ENCODE data around the gene ANKRD11.
"Not testable (repeated sequence)": the region's sequence is repeated elsewhere in the genome, so short reads cannot be mapped to it uniquely, and the experiment has no call there.

Gene ANKRD11

DNA sequence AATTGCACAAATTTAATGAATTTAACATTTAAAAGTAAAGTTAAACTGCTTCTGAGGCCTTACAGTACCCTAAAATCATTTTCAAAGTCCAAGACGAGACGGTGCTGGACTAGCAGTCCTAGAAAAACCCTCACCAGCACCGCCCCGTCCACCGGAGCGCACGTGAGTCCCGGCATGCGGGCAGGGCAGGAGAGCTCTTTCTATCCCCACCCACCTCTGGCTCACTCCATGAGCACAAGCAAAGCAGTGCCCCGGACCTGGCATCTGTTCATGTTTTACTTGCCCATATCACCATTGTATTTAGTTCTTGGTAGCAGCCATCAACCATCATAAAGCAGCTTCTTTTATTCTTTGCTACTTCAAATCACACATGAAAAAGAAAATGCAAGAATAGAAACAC, 41.7 kb downstream of the ANKRD11 start:
- no peak for DNase-seq

GRCh38 chr16:89446975-89447293, 43.4 kb downstream of the ANKRD11 start:
- no peak for DNase-seq

- no peak for DNase-seq
These were observed 44.0 kb downstream of the ANKRD11 start for GRCh38 chr16:89446136-89446974.

- no peak for DNase-seq
These were observed 45.2 kb downstream of the ANKRD11 start for GRCh38 chr16:89445166-89445565.

DNA sequence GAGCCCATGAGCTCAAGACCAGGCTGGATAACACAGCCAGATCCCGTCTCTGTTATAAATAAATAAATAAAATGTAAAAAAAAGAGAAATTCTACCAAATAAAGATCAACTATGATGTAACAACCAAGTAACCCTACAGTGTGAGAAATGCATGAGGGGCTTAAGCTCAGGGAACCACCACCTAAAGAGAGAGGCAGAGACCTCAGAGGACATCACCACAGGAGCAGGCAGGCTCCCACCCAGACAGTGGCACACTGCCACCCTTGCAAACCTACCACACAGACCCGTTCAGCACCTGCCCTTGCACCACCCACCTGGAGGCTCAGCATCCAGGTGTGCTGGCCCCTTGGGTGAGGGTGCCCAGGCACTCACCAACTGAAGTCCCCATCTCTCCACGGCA, 45.6 kb downstream of the ANKRD11 start:
- no peak for DNase-seq

DNA sequence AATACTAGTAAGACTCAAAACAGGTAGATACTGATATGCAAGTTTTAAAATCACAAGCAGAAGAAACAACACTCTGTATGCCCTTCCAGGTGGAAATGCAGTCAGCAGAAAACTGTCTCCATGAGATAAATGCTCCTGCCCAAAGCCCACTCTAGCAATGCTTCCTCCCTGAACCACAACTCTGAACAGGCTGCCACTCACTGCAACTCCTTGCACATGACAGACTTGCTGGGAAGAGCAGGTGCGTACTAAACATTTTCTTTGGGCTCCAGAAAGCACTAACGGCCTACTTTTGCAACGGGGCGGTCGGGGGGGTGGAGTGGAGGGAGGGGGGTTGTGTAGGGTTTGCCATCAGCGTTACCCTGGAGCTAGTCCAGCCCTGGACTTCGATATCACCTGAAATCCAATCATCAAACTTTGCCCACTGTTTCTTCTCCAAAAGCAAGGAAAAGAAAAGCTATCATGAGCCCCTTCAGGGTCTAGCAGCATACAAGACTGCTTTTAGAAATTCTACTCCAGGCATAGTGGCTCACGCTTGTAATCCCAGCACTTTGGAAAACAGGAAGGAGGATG, 46.1 kb downstream of the ANKRD11 start:
- no peak for DNase-seq

- no peak for DNase-seq
These were observed 46.7 kb downstream of the ANKRD11 start for GRCh38 chr16:89443727-89444084.

DNA sequence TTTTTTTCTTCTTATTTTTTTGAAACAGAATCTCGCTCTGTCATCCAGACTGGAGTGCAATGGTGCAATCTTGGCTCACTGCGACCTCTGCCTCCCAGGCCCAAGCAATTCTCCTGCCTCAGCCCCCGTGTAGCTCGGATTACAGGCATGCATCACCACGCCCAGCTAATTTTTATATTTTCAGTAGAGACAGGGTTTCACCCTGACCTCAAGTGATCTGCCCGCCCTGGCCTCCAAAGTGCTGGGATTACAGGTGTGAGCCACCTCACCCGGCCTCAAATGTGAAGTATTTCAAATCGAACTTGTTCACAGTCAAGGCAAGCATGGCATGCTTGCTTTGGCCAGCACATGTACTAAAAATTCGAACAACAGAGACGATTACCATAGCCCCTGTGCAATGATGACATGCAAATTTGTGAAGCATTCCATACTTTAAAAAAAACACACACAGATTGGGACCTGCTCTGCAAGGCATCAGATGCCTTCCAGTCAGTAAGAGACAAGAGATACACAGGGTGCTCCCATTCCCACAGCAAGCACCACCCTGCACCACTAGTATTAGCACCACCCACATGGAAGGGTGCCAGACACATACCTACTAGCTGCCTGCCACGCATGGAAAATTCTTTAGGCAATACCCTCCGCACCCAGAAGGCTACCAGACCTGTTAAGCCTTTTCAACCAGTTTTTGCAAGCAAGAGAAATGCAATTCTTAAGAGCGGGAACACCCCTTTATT, 47.2 kb downstream of the ANKRD11 start:
- peak; percentile 69 for DNase-seq

DNA sequence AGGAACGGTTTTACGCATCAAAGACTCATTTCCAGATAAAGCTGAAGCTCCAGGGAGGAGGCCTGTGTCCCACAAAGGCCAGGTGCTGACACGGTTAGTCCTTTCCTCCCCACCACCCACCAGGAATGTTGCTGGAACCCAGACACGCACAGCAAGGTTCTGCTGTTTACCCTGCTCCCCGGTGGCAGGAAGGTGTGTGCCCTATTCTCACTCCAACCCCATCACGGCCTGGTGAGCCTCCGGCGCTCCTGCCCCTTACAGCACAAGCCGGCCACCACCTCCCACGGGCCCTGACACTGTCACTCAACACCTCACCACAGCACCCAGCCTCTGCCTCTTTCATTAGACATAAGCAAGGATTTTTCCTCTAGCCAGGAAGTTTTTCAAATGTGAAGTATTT, 47.8 kb downstream of the ANKRD11 start:
- no peak for DNase-seq

GRCh38 chr16:89439659-89440058, 50.7 kb downstream of the ANKRD11 start:
- DNase-seq: no peak

DNA sequence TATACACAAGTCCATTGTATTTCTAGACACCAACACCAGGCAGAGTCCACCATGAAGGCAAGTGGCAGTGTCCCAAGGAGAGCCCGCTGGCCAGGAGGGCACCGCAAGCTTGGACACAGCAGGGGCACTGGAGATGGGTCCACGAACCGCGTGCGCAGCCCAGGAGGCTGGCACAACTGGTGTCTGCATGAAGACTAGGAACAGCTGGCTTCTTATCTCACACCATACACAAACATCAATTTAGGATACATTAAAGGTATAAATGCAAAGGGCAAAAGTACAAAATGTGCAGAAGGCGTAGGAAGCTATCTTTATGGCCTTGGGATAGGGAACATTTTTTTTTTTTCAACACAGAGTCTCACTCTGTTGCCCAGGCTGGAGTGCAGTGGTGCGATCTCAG, 52.4 kb downstream of the ANKRD11 start:
- no peak for DNase-seq

DNA sequence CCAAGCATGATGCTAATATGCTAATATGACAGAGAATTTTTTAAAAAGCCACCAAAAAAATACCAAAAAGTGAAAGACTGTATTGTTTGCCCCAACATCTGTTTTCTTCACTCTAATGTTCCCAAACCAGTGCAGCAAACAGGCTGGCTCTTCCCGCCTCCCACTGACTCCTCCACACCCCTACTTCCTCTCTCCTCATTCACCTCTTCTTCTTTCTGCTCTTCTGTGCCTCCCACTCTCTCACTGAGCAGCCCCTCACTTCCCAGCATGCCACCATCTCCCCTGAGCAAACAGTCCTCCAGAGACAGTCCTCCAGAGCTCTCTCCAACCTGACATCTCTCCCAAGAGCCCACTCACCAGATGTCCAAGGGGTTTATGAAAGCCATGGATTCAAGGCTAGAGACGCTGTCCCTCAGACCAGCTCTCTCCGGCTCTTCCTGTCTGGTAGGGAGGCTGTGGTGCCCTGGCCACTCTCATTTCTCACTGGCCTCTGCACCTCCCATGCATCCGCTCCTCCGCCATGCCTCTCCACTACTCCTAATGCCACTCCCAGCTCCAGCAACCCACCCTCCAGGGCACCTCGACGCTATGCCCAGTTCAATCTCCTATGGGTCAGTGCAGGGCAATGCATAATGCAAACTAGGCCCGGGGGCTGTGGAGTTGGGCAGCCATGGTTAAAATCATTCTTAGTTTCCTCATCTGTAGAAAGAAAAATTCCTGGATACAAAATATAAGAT, 52.9 kb downstream of the ANKRD11 start:
- no peak for DNase-seq

- DNase-seq: no peak
These were observed 54.0 kb downstream of the ANKRD11 start for GRCh38 chr16:89436366-89436765.

GRCh38 chr16:89435059-89435458, 55.3 kb downstream of the ANKRD11 start:
- not testable (repeated sequence) for DNase-seq

GRCh38 chr16:89434490-89434889, 55.9 kb downstream of the ANKRD11 start:
- no peak for DNase-seq

DNA sequence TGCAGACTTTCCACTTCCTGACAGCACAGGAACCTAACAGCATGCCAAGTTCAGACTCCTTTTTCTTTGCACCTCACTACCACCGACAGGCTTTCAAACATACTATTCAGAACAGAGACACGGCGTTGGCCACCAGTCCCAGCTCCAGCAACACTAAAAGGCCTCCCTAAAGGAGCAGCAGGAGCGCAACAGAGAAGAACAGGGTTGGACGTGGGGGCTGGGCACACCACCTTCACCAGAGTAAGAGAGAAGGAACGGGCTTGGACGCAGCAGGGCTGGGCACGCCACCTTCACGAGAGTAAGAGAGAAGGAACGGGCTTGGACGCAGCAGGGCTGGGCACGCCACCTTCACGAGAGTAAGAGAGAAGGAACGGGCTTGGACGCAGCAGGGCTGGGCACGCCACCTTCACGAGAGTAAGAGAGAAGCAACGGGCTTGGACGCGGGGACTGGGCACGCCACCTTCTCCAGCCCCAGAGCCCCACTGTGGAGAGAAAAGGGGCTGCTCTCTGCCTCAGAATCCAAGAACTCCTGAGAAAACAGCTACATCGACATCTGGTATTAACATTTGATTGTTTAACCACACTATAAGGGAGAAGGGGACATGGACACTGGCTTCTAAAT, 56.9 kb downstream of the ANKRD11 start:
- not testable (repeated sequence) for DNase-seq

DNA sequence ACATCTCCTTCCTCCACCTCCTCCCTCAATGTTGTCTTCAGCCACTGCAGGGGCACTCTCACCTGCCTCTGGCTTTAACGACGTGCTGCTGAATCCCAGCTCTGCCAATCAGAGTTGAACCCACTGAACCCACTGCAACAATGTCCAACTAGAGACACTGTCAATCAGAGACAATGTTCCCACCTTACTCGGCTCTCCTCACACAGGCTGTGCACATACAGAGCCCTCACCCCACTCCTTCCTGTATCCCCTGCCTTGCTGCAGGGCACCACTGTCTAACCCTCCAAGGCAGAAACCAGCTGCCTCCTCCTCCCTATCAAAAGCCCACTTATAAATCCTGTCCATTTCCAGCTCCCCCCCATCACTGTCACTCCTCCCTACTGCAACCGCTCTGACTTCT, 58.7 kb downstream of the ANKRD11 start:
- DNase-seq: no peak

DNA sequence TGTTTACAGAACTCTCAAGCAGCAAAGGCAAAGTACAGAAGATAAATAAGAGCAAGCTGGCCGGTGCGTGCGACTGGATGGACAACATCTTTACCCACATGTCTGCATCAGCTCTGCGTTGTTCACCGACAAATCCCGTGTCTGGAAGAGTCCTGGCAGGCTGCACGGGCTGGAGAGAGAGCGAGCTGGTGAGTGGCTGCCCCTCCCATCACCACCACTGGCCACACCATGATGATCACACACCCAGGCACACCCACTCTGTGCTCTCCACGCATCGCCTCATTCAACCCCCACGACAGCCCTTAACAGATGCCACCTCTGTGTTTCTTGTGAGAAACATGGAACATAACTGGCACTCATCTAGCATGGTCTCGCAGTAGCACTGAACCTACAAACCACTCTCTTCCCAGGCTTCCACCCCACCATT, 59.2 kb downstream of the ANKRD11 start:
- DNase-seq: no peak

GRCh38 chr16:89430436-89431157, 59.8 kb downstream of the ANKRD11 start:
- no peak for DNase-seq

GRCh38 chr16:89428605-89429004, 61.8 kb downstream of the ANKRD11 start:
- not testable (repeated sequence) for DNase-seq

DNA sequence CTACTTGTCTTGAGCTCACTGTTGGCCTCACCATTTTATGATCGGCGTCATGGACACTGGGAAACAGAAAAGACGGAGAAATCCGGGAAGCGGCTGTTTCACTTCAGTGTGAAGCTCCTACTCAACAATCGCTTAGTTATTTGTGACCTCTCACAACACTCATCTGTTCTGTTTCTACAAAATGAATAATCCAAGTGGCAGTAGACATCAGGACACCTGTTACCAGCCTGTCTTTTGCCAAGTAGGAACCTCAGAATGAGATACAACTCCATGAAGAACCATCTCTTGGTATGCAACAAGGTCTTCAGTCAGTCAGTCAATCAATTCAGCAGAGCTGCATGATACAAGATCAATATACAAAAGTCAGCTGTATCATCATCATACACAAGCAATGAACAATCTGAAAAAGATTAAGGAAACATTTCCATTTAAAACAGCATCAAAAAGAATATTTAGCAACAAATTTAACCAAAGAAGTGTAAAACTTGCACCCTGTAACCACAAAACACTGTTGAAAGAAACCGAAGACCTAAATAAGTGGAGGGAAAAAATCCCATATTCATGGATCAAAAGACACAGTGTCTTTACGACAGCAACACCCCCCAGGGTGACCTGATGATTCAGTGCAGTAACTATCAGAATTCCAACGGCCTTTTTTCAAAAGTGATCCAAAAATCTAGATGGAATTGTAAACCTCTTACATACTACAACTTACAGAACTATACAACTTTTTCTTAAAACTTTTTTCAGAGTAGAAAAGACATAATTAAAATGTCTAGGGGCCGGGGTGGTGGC, 63.4 kb downstream of the ANKRD11 start:
- no peak for DNase-seq

Measured in 8988T (cell line).